Body of pancreas (tissue), 4 donors: ENCODE measurements around the gene CTNND2. TPM values are rescaled to one million over a fixed set of nuclear protein-coding genes. Genes with fewer than 3 reads are reported as not detected.

Experiments
- ATAC-seq: fragments of 150-250 bp; one replicate; pipeline ENCODE4 v1.9.1; 2016
- DNase-seq, 4 donors: peaks; one replicate each; pipeline ENCODE4 v3.0.0-alpha.2; 2019
- H3K27ac ChIP-seq, 4 donors: fragments of 200-600 bp; sonication (generic); 1 replicate in 3 of 4; 2 replicates in 1 of 4; pipeline versions ENCODE4 v1.5.1 to v1.6.1; 2016 to 2019; ENCODE audit warnings: mild to moderate bottlenecking in 1 of 4, mixed read lengths in 1 of 4, moderate library complexity in 1 of 4
- H3K27me3 ChIP-seq, 2 donors: fragments of 200-600 bp; sonication (generic); one replicate each; pipeline ENCODE4 v1.6.0; 2016; ENCODE audit warnings: mild to moderate bottlenecking in 1 of 2
- H3K36me3 ChIP-seq, 2 donors: fragments of 200-600 bp; sonication (generic); replicated peaks in 1 of 2; 2 replicates each; pipeline ENCODE4 v1.5.1; 2016; ENCODE audit warnings: low read depth in 2 of 2; ENCODE audit not compliant: insufficient read depth in 1 of 2
- H3K4me1 ChIP-seq: fragments of 200-600 bp; sonication (generic); one replicate; pipeline ENCODE4 v1.6.0; 2016
- H3K4me3 ChIP-seq, 2 donors: fragments of 200-600 bp; sonication (generic); 1 replicate in 1 of 2; 2 replicates in 1 of 2; pipeline ENCODE4 v1.5.1; 2016 to 2019
- H3K9me3 ChIP-seq, 3 donors: fragments of 200-600 bp; sonication (generic); 1 replicate in 2 of 3; 2 replicates in 1 of 3; pipeline ENCODE4 v1.5.1; 2016
- POLR2A ChIP-seq, 3 donors: fragments of 450-650 bp; IDR thresholded peaks; one replicate each; pipeline ENCODE4 v1.6.1; 2016; ENCODE audit warnings: antibody characterized with exemption in 3 of 3, mild to moderate bottlenecking in 2 of 3
- WGBS, 2 donors: methylation state at CpG; one replicate each; pipeline ENCODE4 v1.1.5; 2017; 5-methylcytosine and 5-hydroxymethylcytosine counted together
- intact Hi-C: fragments of 100-400 bp; cut with DNase I; formaldehyde crosslinking; loops from one replicate; pipeline ENCODE4 v1.15.1; 2023
- total RNA-seq, 2 donors: library from RNA; depleted of rRNA; stranded (reverse); fragments of >200 nt; gene quantifications; one replicate each; pipeline ENCODE4 v1.1.0, GENCODE V29; 2016
- TF ChIP-seq, protein P1 (sequence below), 7 experiments: fragments of 450-650 bp in 4 of 7; fragments of 200-600 bp in 3 of 7; sonication (generic) in 3 of 7; IDR thresholded peaks; one replicate each; pipeline ENCODE4 v1.5.1; 2016 to 2019; ENCODE audit warnings: antibody characterized with exemption in 7 of 7

The CTNND2 gene
- total RNA-seq, 2 donors from 2014 or later: 21.0 to 82.4 TPM

DNA sequence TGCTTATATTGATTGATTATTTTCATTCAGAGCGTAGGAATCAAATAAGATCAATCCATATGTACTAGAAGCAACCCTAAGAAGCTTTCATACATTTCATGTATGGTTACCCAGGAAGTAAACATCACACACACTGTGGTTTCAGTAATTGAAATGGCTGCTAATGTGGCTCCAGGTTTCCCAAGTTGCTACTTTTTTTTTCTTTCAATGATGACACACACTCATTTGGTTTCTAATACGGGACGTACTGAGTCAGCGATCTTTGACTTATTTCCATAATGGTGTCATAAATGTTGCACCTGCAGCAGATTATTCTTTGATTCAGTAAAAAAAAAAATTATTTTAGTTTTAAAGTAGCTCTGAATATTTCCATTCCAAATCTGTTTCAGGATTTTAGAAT is 248.6 kb downstream of the CTNND2 start:
- intact Hi-C loops: no loop called here
- DNase-seq: no peak
- H3K27me3 ChIP-seq: no peaks in the 10 kb centered on the region
- H3K4me1 ChIP-seq: no peaks in the 10 kb centered on the region
- no peaks in the 10 kb centered on the region for H3K36me3 ChIP-seq
- no peaks in the 10 kb centered on the region for H3K9me3 ChIP-seq
- TF ChIP-seq, protein P1, sequence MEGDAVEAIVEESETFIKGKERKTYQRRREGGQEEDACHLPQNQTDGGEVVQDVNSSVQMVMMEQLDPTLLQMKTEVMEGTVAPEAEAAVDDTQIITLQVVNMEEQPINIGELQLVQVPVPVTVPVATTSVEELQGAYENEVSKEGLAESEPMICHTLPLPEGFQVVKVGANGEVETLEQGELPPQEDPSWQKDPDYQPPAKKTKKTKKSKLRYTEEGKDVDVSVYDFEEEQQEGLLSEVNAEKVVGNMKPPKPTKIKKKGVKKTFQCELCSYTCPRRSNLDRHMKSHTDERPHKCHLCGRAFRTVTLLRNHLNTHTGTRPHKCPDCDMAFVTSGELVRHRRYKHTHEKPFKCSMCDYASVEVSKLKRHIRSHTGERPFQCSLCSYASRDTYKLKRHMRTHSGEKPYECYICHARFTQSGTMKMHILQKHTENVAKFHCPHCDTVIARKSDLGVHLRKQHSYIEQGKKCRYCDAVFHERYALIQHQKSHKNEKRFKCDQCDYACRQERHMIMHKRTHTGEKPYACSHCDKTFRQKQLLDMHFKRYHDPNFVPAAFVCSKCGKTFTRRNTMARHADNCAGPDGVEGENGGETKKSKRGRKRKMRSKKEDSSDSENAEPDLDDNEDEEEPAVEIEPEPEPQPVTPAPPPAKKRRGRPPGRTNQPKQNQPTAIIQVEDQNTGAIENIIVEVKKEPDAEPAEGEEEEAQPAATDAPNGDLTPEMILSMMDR (IDR thresholded peaks at IDR 0.05): no peak
- TF ChIP-seq POLR2A (IDR thresholded peaks at IDR 0.05): no peak
- no peak overlapping the region for H3K4me3 ChIP-seq
- 91 to 94% methylated on average over 4 of the region's 4 CpGs for WGBS, 2 donors
- ATAC-seq: no peak
- H3K27ac ChIP-seq: no peak overlapping the region

DNA sequence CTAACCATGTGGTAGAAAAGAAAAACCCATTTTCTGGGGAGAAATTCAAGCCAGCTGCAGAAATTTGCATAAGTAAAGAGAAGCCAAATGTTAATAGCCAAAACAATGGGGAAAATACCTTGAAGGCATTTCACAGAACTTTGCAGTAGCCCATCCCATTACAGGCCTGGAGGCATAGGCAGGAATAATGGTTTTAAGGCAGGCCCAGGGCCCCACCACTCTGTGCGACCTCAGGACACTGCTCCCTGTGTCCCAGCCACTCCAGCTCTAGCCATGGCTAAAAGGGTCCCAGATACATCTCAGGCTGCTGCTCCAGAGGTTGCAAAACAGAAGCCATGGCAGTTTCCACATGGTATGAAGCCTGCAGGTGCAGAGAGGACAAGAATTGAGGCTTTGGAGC is 253.3 kb downstream of the CTNND2 start:
- DNase-seq: no peak
- Histone ChIP-seq H3K4me3 (no peak overlapping the region), H3K9me3 (no peaks in the 10 kb centered on the region), H3K36me3 (no peaks in the 10 kb centered on the region), H3K4me1 (no peaks in the 10 kb centered on the region), H3K27me3 (no peaks in the 10 kb centered on the region), H3K27ac (no peak overlapping the region)
- ATAC-seq: no peak
- TF ChIP-seq, protein P1 (IDR thresholded peaks at IDR 0.05): no peak
- no peak for TF ChIP-seq POLR2A (IDR thresholded peaks at IDR 0.05)
- WGBS, 2 donors: 90 to 100% methylated on average over 1 of the region's 1 CpG
- intact Hi-C loops: no loop called here

DNA sequence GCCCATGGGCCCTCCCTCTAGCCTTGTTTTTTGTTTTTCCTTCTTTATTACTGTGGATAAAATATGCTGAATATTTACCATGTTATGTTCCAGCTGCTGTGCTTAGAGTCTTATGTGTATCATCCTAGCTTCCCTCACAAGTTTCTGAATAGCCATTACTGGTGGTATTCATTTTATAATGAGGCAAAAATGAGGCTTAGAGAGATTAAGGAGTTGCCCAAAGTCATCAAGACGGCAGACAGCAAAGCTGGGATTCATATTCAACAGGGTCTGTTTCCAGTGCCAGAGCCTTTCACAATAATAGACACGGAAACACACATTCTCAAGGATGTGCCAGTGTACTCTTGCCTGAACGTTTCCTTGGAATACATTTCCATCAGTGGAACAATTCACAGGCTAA is 258.1 kb downstream of the CTNND2 start:
- Histone ChIP-seq H3K36me3 (no peaks in the 10 kb centered on the region), H3K27me3 (no peaks in the 10 kb centered on the region), H3K27ac (no peak overlapping the region), H3K9me3 (no peaks in the 10 kb centered on the region), H3K4me3 (no peak overlapping the region), H3K4me1 (no peaks in the 10 kb centered on the region)
- ATAC-seq (no peak), DNase-seq (no peak)
- TF ChIP-seq POLR2A (IDR thresholded peaks at IDR 0.05): no peak
- TF ChIP-seq, protein P1 (IDR thresholded peaks at IDR 0.05): no peak
- 56 to 69% methylated on average over 3 of the region's 3 CpGs for WGBS, 2 donors
- intact Hi-C loops: no loop called here

DNA sequence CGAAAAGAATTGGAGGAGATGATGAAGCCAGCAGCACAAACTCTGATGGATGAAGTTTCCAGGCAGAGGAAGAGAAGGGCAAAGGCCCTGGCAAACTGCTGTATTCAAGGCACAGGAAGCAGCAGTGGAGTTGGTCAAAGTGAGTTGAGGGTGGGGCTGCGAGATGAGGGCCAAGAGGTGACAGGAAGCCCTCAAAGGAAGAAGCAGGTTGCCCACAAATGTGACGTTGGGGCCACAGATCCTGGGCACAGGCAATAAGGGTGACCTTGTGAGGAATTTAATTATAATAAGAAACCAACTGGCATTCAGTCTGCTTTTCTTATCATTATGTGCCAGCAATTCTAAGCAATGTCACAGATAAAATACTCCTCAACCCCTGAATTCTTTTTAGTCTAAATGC is 261.8 kb downstream of the CTNND2 start:
- TF ChIP-seq, protein P1 (IDR thresholded peaks at IDR 0.05): no peak
- no peak for TF ChIP-seq POLR2A (IDR thresholded peaks at IDR 0.05)
- Histone ChIP-seq H3K4me3 (no peak overlapping the region), H3K27me3 (no peaks in the 10 kb centered on the region), H3K4me1 (no peaks in the 10 kb centered on the region), H3K36me3 (no peaks in the 10 kb centered on the region), H3K9me3 (no peaks in the 10 kb centered on the region), H3K27ac (no peak overlapping the region)
- 52 to 73% methylated on average over 3 of the region's 3 CpGs for WGBS, 2 donors
- intact Hi-C loops: no loop called here
- no peak for ATAC-seq
- no peak for DNase-seq

DNA sequence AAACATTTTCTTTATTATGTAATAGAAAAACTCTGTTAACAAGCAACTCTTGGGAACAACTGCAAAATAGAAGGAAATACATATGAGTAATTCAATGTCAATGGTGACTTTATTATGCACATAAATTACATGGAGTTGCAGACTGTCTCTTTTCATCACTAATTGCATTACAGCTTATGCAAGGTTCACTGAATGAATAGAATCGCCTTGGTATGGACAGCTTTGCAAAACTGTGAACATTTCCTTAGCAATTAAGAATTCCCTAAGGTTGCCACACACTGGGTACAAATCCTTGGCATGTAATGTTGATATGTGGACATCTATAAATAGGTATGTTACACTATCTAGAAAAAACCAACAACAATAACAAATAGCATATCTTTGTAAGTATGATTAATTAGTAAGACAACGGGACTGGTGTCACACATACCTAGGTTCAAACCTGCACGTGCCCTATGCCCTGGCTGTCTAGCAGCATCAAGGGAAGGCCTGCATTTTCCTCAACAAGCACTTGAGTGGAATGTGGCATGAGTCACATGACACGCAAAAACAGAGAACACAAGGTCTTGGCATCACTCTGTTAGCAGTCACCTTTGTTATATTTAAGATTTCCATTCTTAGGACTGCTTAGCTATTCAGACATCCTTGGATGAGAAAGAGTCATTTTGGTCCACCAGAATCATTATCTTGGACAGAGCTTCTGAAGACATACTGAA is 263.9 kb downstream of the CTNND2 start:
- Histone ChIP-seq H3K4me1 (no peaks in the 10 kb centered on the region), H3K4me3 (no peak overlapping the region), H3K9me3 (no peaks in the 10 kb centered on the region), H3K36me3 (no peaks in the 10 kb centered on the region), H3K27ac (no peak overlapping the region), H3K27me3 (no peaks in the 10 kb centered on the region)
- DNase-seq: no peak
- TF ChIP-seq POLR2A (IDR thresholded peaks at IDR 0.05): no peak
- TF ChIP-seq, protein P1 (IDR thresholded peaks at IDR 0.05): no peak
- no peak for ATAC-seq
- intact Hi-C loops: no loop called here
- 67 to 69% methylated on average over 4 of the region's 4 CpGs for WGBS, 2 donors
